Left forelimb (tissue), 1 donor: ENCODE data around the gene TBK1.

ENCODE experiments used
- DNase-seq: peaks from one replicate; pipeline ENCODE4 v3.0.0-alpha.2; 2018; ENCODE audit warnings: low spot score

The TBK1 gene

DNA sequence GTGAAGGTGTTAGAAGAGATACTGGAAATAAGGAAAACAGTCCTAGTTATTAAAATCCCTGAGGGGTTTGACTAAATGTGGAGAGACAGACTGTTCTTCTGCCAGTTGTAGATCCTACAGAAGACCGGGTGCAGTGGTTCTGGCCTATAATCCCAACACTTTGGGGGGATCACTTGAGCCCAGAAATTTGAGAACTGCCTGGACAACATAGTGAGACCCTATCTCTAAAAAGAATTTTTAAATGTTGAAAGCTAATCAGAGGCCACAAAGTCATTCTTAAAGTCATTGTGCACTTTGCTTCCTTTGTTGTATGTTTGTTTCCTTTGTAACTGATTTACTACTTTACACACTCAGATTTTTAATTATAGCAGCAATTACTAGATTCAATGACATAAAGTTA is 97.2 kb downstream of the TBK1 start:
- DNase-seq = no peak

GRCh38 chr12:64550755-64551154 is 98.8 kb downstream of the TBK1 start:
- no peak for DNase-seq

GRCh38 chr12:64551676-64552075 is 99.8 kb downstream of the TBK1 start:
- no peak for DNase-seq
